ENCODE measurements around the gene SAMHD1.
"Not testable (repeated sequence)": the region's sequence is repeated elsewhere in the genome, so short reads cannot be mapped to it uniquely, and the experiment has no call there.

The SAMHD1 gene

DNA sequence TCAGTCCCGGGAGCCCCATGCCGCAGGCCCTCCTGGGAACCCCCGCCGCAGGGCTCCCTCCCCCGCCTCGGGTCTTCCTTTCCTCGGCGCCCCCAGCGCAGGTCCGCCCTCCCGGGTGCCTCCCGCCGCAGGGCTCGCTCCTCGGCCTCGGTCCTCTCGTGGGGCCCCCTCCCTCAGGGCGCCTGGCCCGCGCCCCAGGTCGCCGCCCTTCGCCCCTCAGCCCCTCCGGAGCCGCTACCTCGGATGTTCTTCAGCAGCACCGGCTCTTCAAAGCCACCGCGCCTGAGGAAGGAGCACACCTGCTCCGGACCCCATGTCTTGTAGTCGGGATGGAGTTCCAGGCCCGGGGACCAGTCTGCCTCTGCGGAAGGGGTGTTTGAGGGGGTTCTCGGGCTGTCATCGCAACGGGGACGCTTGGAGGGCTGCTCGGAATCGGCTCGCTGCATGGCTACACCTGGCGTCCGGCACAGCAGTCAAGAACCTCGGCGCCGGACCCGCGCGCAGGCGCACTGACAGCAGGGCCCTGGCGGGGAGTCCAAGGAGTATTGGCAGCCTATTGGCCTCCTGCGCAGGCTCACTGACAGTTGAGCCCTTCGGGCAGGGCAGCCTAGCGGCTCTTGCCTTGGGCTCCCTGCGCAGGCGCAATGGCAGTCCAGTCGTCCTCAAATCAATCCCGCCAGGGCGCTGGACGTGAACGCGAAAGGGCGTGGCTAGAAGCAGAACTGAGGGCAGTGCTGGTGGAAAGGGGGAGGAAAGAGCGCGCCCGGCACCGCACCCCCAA, at the start of gene SAMHD1:
TSS of gene SAMHD1 (minus strand) at position 511 of the 781 bp plus-strand sequence. CDS start at position 446, 65 bp downstream.
- DNase-seq (ENCODE audit: low read depth) = peak; percentile 63

DNA sequence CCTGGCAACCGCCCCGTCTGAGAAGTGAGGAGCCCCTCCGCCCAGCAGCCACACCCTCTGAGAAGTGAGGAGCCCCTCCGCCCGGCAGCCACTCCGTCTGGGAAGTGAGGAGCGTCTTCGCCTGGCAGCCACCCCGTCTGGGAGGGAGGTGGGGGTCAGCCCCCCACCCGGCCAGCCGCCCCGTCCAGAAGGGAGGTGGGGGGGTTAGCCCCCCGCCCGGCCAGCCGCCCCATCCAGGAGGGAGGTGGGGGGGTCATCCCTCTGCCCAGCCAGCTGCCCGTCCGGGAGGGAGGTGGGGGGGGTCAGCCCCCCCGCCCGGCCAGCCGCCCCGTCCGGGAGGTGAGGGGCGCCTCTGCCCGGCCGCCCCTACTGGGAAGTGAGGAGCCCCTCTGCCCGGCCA, 48.7 kb upstream of the SAMHD1 start:
- not testable (repeated sequence) for DNase-seq (ENCODE audit: low read depth)

DNA sequence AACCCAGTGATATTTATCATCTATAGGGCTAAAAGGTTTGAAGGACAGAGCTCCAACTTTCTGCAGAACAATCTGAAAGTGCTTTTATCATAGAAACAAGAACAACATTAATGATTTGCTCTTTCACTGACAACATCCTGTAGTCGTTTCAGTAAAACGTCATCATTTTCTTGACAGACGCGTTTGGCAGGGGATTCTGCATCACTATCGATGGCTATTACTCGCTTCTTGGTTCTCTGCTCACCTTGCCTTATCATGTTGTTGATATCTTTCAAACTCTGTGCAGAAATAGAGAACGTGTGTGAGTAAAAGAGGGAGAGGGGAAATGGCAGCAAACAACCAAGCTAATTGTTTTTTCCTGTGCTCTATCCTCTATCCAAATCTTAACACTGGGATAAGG, 47.1 kb upstream of the SAMHD1 start:
- no peak for DNase-seq (ENCODE audit: low read depth)

DNA sequence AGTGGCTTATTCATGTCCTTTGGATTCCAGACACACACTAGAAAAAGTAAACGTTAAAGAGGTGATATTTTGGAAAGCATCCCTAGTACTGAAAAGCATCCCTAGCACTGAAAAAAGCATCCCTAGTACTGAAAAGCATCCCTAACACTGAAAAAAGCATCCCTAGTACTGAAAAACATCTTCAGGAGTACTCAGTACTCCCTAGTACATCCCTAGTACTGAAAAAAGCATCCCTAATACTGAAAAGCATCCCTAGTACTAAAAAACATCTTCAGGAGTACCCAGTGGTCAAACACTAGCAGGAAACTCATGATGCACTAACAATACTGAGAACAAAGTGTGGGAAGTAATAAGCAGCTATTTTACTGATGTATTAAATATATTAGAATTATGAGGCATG, 45.6 kb upstream of the SAMHD1 start:
- DNase-seq (ENCODE audit: low read depth) = no peak

DNA sequence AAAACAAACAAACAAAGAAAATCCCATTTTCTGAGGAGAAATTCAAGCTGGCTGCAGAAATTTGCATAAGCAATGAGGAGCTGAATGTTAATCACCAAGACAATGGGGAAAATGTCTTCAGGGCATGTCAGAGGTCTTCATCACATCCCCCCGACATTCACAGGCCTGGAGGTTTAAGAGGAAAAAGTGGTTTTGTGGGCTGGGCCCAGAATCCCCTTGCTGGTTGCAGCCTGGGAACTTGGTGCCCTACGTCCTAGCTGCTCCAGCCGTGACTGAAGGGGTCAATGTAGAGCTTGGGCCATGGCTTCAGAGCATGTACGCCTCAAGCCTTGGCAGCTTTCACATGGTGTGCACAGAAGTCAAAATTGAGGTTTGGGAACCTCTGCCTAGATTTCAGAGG, 42.7 kb upstream of the SAMHD1 start:
- not testable (repeated sequence) for DNase-seq (ENCODE audit: low read depth)

DNA sequence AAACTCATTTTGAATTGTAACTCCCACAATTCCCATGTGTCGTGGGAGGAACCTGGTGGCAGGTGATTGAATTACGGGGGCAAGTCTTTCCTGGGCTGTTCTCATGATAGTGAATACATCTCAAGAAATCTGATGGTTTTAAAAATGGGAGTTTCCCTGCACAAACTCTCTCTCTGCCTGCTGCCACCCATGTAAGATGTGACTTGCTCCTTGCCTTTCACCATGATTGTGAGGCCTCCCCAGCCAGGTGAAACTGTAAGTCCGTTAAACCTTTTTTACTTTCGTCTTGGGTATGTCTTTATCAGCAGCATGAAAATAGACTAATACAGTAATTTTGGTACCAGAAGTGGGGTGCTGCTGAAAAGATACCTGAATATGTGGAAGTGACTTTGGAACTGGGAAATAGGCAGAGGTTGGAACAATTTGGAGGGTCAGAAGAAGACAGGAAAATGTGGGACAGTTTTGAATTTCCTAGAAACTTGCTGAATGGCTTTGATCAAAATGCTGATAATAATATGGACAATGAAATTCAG, 41.4 kb upstream of the SAMHD1 start:
- DNase-seq (ENCODE audit: low read depth) = no peak

DNA sequence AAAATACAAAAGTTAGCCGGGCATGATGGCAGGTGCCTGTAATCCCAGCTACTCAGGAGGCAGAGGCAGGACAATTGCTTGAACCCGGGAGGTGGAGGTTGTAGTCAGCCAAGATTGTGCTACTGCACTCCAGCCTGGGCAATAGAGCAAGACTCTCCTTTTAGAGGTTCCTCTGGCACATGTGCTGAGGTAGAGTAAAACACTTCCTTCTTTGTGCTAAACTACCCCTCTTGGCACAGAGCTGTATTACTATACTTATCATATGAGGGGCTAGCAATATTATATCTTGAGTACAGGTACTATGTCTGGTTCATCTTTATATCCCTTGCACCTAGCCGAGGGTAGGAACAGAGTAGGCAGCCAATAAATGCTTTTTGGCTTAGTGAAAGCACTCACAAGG, 40.2 kb upstream of the SAMHD1 start:
- DNase-seq (ENCODE audit: low read depth) = no peak

DNA sequence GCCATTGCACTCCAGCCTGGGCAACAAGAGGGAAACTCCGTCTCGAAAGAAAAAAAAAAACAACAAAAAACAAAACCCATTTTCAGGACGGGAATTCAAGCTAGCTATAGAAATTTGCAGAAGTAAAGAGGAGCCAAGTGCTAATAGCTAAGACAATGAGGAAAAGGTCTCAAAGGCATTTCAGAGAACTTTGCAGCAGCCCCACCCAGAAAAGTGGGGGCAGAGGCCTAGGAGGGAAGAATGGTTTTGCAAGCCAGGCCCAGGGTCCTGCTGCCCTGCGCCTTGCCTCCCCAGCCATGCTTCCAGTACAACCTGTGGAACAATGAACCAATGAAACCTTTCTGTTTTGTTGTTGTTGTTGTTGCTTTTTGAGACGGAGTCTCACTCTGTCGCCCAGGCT, 38.3 kb upstream of the SAMHD1 start:
- no peak for DNase-seq (ENCODE audit: low read depth)

DNA sequence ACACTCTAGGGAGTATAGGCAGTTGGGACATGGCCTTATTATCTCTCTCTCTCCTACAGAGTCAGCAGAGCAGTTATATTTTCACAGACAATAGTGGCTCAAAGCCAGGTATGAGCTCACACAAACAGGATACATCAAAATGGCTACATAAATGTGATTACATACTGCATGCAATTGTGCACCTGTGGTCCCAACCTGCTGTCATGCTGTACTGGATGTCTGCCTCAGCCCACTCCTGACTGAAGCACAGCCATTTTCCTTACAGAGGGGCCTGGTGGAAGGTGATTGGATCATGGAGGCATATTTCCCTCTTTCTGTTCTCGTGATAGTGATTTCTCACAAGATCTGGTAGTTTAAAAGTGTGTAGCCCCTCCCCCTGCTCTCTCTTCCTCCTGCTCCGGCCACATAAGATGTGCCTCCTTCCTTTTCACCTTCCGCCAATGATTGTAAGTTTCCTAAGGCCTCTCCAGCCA, 37.0 kb upstream of the SAMHD1 start:
- no peak for DNase-seq (ENCODE audit: low read depth)

DNA sequence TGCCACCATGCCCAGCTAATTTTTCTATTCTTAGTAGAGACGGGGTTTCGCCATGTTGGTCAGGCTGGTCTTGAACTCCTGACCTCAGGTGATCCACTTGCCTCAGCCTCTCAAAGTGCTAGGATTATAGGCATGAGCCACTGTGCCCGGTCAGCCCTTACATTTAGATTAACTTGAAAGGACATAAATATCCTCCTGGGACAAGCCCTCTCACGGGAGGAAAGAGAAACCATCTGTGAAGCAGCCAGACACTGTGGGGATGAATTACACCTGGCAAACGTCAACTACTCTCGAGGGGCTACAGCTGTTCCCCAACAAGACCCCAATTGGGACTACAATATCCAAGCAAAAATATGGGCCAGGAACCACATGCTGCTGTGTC, 32.7 kb upstream of the SAMHD1 start:
- no peak for DNase-seq (ENCODE audit: low read depth)

DNA sequence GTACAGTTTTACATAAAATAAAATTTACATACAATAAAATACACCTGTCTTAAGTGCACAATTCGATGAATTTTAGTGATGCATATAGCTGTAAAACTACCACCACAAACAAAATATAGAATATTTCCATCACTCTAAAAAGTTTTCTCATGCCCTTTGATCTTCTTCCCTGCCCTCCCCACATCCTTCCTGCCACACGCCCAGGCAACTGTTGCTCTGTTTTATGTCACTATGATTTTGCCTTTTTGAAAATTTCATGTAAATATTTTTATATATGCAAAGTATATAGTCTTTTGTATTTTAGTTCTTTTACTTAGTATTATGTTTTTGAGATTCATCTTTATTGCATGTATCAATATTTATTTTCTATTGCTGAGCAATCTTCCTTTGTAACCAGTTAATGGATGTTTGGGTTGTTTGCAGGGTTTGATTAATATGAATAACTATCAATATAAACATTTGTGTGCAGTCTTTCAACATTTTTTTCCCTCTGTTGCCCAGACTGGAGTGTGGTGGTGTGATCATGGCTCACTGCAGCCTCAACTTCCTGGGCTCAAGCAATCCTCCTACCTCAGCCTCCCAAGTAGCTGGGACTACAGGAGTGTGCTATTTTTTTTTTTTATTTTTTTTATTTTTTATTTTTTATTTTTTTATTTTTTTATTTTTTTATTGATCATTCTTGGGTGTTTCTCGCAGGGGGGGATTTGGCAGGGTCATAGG, 23.8 kb upstream of the SAMHD1 start:
- peak; percentile 24 for DNase-seq (ENCODE audit: low read depth)

DNA sequence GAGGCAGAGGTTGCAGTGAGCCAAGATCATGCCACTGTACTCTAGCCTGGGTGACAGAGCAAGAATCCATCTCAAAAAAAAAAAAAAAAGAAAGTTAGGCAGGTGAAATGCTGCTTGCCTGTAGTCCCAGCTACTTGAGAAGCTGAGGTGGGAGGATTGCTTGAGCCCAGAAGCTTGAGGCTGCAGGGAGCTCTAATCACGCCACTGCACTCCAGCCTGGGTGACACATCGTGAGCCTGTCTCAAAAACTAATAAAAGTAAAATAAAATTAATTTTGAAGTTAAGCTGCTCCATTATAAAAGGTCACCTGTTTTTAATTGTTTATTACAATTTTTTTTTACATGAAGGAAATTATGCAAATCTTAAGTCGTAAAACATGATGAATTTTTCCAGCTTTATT, 23.2 kb upstream of the SAMHD1 start:
- no peak for DNase-seq (ENCODE audit: low read depth)

DNA sequence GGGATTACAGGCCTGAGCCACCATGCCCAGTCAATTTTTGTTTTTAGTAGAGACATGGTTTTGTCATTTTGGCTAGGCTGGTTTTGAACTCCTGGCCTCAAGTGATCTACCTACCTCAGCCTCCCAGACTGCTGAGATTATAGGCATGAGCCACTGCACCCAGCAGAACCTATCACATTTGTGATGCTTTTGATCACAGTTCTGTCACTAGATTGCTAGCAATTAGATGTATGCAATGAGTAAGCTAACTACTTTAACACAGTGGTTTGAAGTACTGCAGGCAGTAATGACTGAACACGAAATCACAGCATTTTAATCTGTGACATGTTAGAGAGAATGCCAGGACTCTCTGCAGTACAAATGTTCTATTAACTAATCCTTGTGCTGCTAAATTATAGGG, 19.6 kb upstream of the SAMHD1 start:
- DNase-seq (ENCODE audit: low read depth) = no peak

DNA sequence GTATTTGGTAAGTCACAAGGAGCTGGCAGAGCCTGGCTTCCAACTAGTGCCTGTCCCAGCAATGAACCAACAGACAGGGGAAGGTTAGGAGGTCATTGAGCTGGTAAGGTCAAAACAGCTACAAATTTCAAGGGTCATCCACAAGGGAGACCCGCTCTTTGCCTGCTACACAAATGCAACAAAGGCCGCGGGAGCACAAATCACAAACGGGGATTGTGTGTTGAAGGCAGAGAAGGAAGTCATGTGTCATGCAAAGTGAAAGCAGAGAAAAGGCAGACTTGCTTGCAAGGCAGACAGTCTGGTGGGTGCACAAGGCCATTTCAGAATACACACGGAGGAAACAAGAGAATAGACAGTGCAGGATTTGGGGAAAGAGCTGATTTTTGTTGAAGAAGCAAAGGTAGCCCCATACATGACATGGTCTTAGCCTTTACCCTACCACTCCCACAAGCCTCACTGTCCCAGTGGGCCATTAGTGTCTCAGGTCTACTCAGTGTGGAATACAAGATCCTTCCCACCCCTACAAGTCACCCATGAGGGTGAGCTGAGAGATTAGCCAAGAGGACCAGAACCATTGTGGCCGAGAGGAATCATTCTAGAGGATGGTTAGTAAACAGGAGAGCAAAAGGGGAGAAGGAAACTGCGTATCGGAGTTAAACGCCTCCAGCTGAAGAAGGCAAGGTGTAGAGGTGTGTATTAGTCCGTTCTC, 18.1 kb upstream of the SAMHD1 start:
- no peak for DNase-seq (ENCODE audit: low read depth)

DNA sequence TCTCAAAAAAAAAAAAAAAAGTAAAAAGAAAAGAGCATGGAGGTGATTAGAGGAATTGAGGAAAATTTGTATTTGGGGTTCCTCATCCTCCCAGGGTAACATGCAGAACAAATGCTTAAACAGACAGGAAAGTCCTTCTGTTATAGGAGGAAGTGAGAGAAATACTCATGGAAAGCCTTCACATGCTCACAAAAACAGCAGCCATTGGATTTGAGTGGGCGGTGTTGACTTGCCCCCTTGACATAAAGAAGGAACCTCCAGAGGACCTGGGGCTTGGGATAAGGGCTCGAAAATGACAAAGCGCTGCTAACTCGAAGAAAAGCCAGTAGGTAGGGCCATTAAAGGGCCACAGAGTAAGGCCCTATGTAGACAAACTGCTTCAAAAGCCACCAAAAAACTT, 17.5 kb upstream of the SAMHD1 start:
- DNase-seq (ENCODE audit: low read depth) = no peak

DNA sequence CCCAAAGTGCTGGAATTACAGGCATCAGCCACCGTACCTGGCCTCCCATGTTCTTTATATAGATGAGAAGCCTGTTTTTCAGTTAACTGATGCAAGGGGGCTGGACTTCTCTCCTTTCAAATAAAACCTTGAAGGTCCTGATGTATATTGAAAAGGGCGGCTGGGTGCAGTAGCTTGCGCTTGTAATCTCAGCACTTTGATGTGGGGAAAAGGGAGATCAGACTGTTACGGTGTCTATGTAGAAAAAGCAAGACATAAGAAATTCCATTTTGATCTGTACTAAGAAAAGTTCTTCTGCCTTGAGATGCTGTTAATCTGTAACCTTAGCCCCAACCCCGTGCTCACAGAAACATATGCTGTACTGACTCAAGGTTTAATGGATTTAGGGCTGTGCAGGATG, 16.1 kb upstream of the SAMHD1 start:
- DNase-seq (ENCODE audit: low read depth) = no peak

DNA sequence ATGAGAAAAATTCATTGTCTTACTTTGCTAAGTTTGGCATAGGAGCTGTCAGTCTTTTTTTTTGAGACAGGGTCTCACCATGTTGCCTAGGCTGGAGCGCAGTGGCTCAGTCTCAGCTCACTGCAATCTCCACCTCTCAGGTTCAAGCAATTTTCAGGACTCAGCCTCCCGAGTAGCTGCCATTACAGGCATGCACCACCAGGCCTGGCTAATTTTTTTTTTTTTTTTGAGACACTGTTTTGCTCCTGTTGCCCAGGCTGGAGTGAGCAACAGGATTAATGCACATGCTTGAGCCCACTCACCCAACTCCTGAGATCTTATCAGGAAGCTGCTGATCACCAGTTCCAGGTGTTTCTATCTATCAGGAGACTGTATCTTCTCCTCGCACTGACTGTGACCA, 15.5 kb upstream of the SAMHD1 start:
- not testable (repeated sequence) for DNase-seq (ENCODE audit: low read depth)

DNA sequence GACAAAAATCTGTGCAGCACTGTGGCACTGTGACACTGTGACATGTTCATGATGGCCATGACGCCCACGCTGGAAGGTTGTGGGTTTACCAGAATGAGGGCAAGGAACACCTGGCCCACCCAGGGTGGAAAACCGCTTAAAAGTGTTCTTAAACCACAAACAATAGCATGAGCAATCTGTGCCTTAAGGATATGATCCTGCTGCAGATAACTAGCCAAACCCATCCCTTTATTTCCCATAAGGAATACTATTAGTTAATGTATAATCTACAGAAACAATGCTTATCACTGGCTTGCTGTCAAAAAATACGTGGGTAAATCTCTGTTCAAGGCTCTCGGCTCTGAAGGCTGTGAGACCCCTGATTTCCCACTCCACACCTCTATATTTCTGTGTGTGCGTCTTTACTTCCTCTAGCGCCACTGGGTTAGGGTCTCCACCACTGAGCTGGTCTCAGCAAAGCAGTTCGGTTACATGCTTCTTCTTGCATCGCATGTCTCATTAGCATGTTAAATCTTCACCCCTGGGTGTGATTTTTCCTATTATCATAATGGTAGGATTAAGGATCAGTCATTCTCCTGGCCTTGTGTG, 10.9 kb upstream of the SAMHD1 start:
- DNase-seq (ENCODE audit: low read depth) = not testable (repeated sequence)

DNA sequence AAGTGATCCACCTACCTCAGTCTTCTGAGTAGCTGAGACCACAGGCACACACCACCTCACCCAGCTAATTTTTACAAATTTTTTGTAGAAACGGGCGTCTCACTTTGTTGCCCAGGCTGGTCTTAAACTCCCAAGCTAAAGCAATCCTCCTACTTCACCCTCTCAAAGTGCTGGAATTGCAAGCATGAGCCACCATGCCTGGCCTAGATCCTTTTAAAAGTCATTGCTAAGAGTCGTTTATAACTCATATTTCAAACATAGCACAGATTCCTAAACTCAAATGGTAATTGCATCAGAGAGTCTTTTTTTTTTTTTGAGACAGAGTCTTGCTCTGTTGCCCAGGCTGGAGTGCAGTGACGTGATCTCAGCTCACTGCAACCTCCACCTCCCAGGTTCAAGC, 7.7 kb upstream of the SAMHD1 start:
- DNase-seq (ENCODE audit: low read depth) = no peak

DNA sequence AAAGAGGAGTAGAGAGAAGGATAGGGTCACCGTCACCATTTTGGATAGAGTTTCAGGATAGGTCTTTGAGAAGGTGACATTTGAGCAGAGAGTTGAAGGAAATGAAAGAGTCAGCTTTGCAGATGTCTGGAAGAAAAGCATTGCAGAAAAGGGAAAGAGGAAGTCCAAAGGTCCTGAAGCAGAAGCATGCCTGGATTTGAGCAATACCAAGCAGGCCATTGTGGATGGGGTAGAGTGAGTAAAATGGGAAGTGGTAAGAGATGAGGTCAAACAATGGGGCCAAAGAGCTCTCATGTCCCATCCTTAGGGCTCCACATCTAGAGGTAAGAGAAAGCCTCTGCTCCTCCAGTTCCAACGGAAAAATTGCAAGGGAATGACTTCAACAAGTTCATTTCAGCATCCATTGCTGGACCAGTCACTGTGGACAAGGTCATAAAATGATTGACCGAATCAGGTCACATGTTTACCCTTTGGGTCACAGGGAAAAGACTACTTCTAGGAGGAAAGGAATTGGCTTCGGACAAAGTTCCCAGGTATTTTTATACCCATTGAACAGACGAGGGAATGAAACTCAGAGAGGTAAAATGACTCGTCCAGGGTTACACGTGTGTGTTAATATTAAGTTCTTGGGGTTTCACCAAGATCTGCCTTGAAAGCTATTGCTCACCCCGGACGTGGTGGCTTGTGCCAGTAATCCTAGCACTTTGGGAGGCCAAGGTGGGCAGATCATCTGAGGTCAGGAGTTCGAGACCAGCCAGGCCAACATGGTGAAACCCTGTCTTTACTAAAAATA, 6.6 kb upstream of the SAMHD1 start:
- no peak for DNase-seq (ENCODE audit: low read depth)

DNA sequence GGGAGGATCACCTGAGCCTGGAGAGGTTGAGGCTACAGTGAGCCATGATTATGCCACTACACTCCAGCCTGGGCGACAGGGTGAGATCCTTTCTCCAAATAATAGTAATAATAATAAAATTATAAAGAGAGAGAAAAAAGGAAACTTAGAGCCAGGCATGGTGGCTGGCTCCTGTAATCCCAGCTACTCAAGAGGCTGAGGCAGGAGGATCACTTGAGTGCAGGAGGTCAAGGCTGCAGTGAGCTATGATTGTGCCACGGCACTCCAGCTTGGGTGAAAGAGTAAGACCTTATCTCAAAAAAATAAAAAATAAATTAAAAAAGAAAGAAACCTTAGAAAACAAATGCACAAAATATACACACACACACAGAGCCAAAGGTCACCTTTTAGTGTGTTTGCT, 5.2 kb upstream of the SAMHD1 start:
- no peak for DNase-seq (ENCODE audit: low read depth)
